ENCODE results near the gene C5AR2.
"Not testable (repeated sequence)": the region's sequence is repeated elsewhere in the genome, so short reads cannot be mapped to it uniquely, and the experiment has no call there.

The C5AR2 gene

GRCh38 chr19:47331931-47332547 lies at the start of gene C5AR2:
TSS of gene C5AR2 (plus strand) at chr19:47332175. CDS start at chr19:47340800, 8,625 bp downstream.
- DNase-seq, result no peak

- no peak for DNase-seq
These were observed 48.4 kb upstream of the C5AR2 start for GRCh38 chr19:47283405-47284059.

GRCh38 chr19:47284324-47284899 lies 47.6 kb upstream of the C5AR2 start:
- DNase-seq, result no peak

GRCh38 chr19:47296036-47296435 lies 35.9 kb upstream of the C5AR2 start:
- peak; percentile 89 for DNase-seq

- not testable (repeated sequence) for DNase-seq
These were observed 31.1 kb upstream of the C5AR2 start for GRCh38 chr19:47300867-47301266.

GRCh38 chr19:47302249-47302648 lies 29.7 kb upstream of the C5AR2 start:
- DNase-seq, result no peak

GRCh38 chr19:47303966-47304365 lies 28.0 kb upstream of the C5AR2 start:
- DNase-seq, result no peak

- peak; percentile 23 for DNase-seq
These were observed 26.6 kb upstream of the C5AR2 start for GRCh38 chr19:47305309-47305751.

GRCh38 chr19:47306303-47306702 lies 25.7 kb upstream of the C5AR2 start:
- no peak for DNase-seq

- DNase-seq, result no peak
These were observed 22.9 kb upstream of the C5AR2 start for GRCh38 chr19:47309038-47309437.

GRCh38 chr19:47309608-47310007 lies 22.4 kb upstream of the C5AR2 start, which contains the start of gene C5AR1:
TSS of gene C5AR1 (plus strand) at chr19:47309861. CDS start at chr19:47309896, 35 bp downstream.
- no peak for DNase-seq

- DNase-seq, result no peak
These were observed 21.7 kb upstream of the C5AR2 start for GRCh38 chr19:47310323-47310722.

GRCh38 chr19:47310819-47311218 lies 21.2 kb upstream of the C5AR2 start:
- no peak for DNase-seq

- DNase-seq, result no peak
These were observed 19.5 kb upstream of the C5AR2 start for GRCh38 chr19:47312366-47313006.

- DNase-seq, result no peak
These were observed 18.1 kb upstream of the C5AR2 start for GRCh38 chr19:47313754-47314295.

- no peak for DNase-seq
These were observed 16.7 kb upstream of the C5AR2 start for GRCh38 chr19:47315125-47315821.

GRCh38 chr19:47316513-47316912 lies 15.5 kb upstream of the C5AR2 start:
- DNase-seq, result no peak

- DNase-seq, result no peak
These were observed 11.8 kb upstream of the C5AR2 start for GRCh38 chr19:47319923-47320871.

GRCh38 chr19:47321630-47322029 lies 10.3 kb upstream of the C5AR2 start:
- DNase-seq, result no peak

- no peak for DNase-seq
These were observed 9.9 kb upstream of the C5AR2 start for GRCh38 chr19:47322058-47322457.

- DNase-seq, result no peak
These were observed 8.6 kb upstream of the C5AR2 start for GRCh38 chr19:47323409-47323808.

GRCh38 chr19:47323872-47324271 lies 8.1 kb upstream of the C5AR2 start:
- DNase-seq, result no peak

Data from NCI-H2107 (cell line).